ENCODE measurements around the gene PER3. TPM values are rescaled to one million over a fixed set of nuclear protein-coding genes. Genes with fewer than 3 reads are reported as not detected.

The PER3 gene
- polyA plus RNA-seq, 4 donors: 11.5 to 16.5 (median 14.3) TPM

DNA sequence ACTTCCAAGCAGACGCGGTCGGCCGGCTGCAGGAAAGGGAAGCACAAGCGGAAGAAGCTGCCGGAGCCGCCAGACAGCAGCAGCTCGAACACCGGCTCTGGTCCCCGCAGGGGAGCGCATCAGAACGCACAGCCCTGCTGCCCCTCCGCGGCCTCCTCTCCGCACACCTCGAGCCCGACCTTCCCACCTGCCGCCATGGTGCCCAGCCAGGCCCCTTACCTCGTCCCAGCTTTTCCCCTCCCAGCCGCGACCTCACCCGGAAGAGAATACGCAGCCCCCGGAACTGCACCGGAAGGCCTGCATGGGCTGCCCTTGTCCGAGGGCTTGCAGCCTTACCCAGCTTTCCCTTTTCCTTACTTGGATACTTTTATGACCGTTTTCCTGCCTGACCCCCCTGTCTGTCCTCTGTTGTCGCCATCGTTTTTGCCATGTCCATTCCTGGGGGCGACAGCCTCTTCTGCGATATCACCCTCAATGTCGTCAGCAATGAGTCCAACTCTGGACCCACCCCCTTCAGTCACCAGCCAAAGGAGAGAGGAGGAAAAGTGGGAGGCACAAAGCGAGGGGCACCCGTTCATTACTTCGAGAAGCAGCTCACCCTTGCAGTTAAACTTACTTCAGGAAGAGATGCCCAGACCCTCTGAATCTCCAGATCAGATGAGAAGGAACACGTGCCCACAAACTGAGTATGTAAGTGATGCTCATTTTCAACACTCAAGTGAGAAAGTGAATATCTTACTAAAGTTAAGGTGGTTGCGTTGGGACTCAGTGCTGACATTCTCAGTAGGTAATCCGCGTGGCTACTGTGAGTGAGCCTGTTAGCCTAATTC lies 43.2 kb downstream of the PER3 start:
- no peak for DNase-seq (ENCODE audit: low read depth in 4 of 4, low spot score in 2 of 4)

GRCh38 chr1:7831458-7831857 lies 47.4 kb downstream of the PER3 start:
- DNase-seq (ENCODE audit: low read depth in 4 of 4, low spot score in 2 of 4): no peak

GRCh38 chr1:7833035-7833434 lies 48.9 kb downstream of the PER3 start:
- DNase-seq (ENCODE audit: low read depth in 4 of 4, low spot score in 2 of 4): no peak

- no peak for DNase-seq (ENCODE audit: low read depth in 4 of 4, low spot score in 2 of 4)
These were observed 54.6 kb downstream of the PER3 start for GRCh38 chr1:7838714-7839113.

GRCh38 chr1:7839526-7839925 lies 55.4 kb downstream of the PER3 start:
- no peak for DNase-seq (ENCODE audit: low read depth in 4 of 4, low spot score in 2 of 4)

GRCh38 chr1:7842517-7842916 lies 58.4 kb downstream of the PER3 start:
- DNase-seq (ENCODE audit: low read depth in 4 of 4, low spot score in 2 of 4): no peak

DNA sequence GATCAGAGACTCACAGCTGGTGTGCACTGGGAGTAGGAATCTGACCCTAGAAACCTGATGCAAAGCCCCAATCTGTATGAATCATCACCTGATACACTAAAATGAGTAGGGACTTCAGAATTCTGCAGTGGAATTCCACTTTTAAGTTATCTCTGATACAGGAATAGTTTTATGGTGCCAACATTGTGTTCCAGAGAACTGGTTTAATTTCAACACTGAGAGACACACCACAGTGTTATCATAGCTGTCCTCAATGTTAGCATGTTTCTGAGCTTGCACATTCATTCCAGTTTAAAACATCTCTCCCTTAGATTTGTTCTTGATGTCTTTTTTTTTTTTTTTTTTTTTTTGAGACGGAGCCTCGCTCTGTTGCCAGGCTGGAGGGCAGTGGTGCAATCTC lies 61.7 kb downstream of the PER3 start:
- no peak for DNase-seq (ENCODE audit: low read depth in 4 of 4, low spot score in 2 of 4)

DNA sequence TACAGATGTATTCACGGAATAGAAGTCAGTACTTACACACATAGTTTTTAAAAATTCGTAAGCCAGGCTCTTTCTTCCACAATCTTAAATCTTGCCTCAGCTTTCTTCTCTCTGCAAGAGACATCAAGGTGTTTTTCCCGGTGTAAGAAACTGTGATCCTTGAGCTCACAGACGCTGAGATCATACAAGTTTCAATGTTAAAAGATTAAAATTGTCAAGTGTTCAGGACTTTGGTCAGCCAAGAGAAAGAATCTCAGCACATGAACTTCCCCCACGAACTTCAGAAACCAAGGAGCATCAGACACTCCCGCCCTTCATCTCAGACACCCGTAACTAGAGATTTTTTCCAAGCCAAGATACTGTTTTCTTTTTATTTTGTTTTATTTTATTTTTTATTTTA lies 62.6 kb downstream of the PER3 start:
- no peak for DNase-seq (ENCODE audit: low read depth in 4 of 4, low spot score in 2 of 4)

GRCh38 chr1:7847599-7847998 lies 63.5 kb downstream of the PER3 start:
- no peak for DNase-seq (ENCODE audit: low read depth in 4 of 4, low spot score in 2 of 4)

DNA sequence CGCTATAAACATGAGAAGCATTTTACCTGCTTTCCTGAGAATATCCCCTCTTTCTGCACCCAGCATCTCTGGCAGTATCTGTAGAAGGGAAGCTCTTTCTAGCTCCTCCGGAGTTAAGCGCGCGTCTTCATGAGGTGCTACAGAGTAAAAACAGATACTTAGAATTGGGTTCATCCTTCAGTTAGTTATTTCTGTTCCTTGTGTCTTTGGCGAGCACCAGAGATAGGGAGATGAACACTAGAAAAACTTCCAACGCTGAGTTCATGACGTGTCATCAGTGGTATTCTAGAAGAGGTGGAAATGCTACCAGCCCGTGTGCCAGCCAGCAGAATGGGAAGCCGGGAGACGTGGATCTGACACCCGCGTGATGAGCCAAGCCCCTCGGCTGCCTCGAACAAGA lies 66.7 kb downstream of the PER3 start:
- no peak for DNase-seq (ENCODE audit: low read depth in 4 of 4, low spot score in 2 of 4)

GRCh38 chr1:7852804-7853683 lies 69.0 kb downstream of the PER3 start, which contains the start of gene UTS2:
UTS2 (minus strand) TSS chr1:7853065; CDS start chr1:7853003, 62 bp downstream.
- DNase-seq (ENCODE audit: low read depth in 4 of 4, low spot score in 2 of 4): no peak

DNA sequence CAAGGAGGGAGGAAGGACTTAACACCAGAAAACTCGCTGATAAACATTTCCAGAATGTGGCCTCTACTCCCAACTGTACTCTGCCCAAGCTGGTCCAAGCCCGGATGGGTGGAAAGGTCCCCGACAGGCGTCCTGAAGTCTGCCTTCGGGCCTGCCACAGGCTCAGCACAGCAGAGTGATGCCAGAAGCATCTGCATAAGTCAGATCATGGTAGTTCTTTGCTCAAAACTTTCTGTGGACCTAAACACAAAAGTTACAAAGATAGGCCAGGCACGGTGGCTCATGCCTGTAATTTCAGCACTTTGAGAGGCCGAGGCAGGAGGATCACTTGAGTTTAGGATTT lies 69.6 kb downstream of the PER3 start:
- no peak for DNase-seq (ENCODE audit: low read depth in 4 of 4, low spot score in 2 of 4)

DNA sequence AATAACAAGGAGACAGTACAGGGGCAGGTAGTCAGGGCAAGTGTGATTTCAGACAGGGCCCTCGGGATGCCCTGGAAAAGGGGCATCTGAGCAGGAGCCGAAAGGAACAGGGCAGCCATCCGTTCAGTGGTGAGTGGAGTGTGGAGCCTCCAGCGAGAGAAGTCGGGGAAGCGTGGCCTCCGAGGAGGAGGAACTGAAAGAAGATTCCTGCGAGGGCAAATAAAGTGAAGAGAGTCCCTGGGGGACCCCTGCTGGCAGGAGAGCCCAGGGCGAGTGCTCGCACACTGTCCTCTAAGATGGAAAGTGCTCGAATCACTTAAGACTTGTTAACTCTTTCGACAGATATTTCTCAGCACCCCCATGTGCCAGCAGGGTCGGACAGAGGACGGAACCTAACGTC lies 72.3 kb downstream of the PER3 start:
- DNase-seq (ENCODE audit: low read depth in 4 of 4, low spot score in 2 of 4): no peak

DNA sequence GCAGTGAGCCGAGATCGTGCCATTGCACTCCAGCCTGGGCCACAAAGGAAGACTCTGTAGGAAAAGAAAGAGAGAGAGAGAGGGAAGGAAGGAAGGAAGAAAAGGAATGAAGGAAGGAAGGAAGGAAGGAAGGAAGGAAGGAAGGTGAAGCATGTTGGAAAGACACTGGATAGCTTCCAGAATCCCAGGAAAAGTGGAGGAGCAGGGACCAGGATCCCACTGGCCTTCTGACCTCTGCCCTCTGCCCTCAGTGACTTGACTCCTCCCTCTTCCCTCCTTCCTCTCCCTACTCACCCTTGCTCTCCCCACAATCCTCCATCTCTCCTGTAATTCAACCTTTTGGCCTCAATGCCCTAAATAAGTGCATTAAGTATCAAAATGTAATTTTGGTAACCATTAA lies 72.9 kb downstream of the PER3 start:
- DNase-seq (ENCODE audit: low read depth in 4 of 4, low spot score in 2 of 4): no peak

- DNase-seq (ENCODE audit: low read depth in 4 of 4, low spot score in 2 of 4): no peak
These were observed 73.9 kb downstream of the PER3 start for GRCh38 chr1:7857985-7858384.

GRCh38 chr1:7859406-7859805 lies 75.3 kb downstream of the PER3 start:
- no peak for DNase-seq (ENCODE audit: low read depth in 4 of 4, low spot score in 2 of 4)

GRCh38 chr1:7860130-7860529 lies 76.0 kb downstream of the PER3 start:
- no peak for DNase-seq (ENCODE audit: low read depth in 4 of 4, low spot score in 2 of 4)

GRCh38 chr1:7861452-7861851 lies 77.4 kb downstream of the PER3 start:
- no peak for DNase-seq (ENCODE audit: low read depth in 4 of 4, low spot score in 2 of 4)

DNA sequence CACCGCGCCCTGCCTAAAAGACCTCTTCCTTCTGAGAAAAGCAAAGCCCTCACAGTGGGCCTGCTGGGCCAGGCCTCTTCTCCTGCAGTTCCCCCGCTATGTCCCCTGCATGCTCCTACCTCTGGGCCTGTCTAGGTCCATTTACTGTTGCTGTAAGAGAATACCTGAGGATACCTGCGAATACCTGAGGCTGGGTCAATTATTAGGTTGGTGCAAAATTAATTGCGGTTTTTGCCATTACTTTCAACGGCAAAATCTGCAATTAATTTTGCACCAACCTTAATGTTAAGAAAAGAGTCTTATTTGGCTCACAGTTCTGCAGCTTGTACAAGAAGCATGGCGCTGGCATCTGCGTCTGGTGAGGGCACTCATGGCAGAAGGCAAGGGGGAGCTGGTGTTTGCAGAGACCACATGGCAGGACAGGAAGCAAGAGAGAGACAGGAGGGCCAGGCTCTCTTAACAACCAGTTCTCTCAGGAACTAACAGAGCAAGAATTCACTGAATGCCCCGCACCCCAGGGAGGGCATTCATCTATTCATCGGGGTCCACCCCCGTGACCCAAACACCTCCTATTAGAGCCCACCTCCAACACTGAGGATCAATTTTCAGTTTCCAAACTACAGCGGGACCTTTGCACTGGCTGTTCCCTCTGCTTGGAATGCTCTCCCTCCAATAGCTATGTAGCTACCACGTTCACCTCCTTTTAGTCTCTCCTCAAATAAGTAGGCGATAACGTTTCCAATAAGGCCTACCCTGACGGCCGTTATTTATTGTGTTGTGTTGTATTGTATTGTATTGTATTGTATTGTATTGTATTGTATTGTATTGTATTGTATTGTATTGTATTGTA lies 78.3 kb downstream of the PER3 start:
- DNase-seq (ENCODE audit: low read depth in 4 of 4, low spot score in 2 of 4): no peak

GRCh38 chr1:7863756-7864328 lies 79.8 kb downstream of the PER3 start:
- DNase-seq (ENCODE audit: low read depth in 4 of 4, low spot score in 2 of 4): no peak

DNA sequence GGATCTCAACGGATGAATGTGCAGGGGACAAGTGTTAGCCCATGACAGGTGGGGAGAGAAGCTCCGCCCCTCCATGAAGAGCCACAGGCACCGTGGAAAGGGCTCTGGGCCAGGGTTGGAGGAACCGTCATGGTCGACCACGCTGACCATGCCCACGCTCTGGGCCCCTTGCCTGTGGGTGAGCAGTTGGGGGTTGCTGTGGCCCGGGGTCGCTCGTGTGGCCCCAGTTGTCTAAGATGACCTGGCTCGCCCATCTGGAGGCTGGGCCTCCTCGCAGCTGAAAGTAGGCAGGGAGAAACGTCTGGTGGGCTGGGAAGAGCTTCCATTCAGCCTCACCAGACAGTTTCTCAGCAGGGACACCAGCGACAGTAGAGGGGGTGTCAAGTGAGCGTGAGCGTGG lies 81.9 kb downstream of the PER3 start:
- no peak for DNase-seq (ENCODE audit: low read depth in 4 of 4, low spot score in 2 of 4)
